ENCODE measurements around the gene JADE3.

JADE3 gene

GRCh38 chrX:47101206-47101605 is 189.0 kb downstream of the JADE3 start:
- in situ Hi-C loops (cut with MboI; ENCODE audit: low sequenced_read_pairs): no loop called here

All from HL-60/S4 treated with phorbol 12-myristate 13-acetate at 8.2 ng/mL for 4 days and 3 days (cell line).